GM12878 (cell line): ENCODE results near the gene OSGIN1. TPM values are rescaled to one million over a fixed set of nuclear protein-coding genes. Genes with fewer than 3 reads are reported as not detected.

Experiments used
- ATAC-seq: fragments of 200-7000 bp; cut with Tn5 transposase; 3 replicates; pipeline ENCODE4 v1.9.1; 2020; ENCODE audit warnings: mild to moderate bottlenecking, moderate library complexity
- BruUV-seq: library from RNA; stranded (reverse); fragments of 400-500 nt; replicated peaks from 2 replicates; lab custom pipeline; 2021; lab: Mats Ljungman, UMichigan
- CTCF ChIA-PET: fragments of 300-600 bp; sonication (Branson Sonifier 250); formaldehyde crosslinking; extraction: SDS; loops from one replicate; lab custom pipeline; 2021; ENCODE audit warnings: inconsistent platforms; lab: Yijun Ruan, JAX
- POLR2A ChIA-PET: fragments of 350-600 bp; formaldehyde crosslinking; extraction: SDS; loops from one replicate; lab custom pipeline; 2021; ENCODE audit warnings: inconsistent platforms; lab: Charles Lee
- RAD21 ChIA-PET: fragments of 300-600 bp; sonication (Branson Sonifier 250); formaldehyde crosslinking; loops from one replicate; lab custom pipeline; 2023; ENCODE audit warnings: antibody characterized with exemption; ENCODE audit not compliant: unreplicated experiment; lab: Charles Lee
- SMC1A ChIA-PET: fragments of 300-600 bp; sonication (Branson Sonifier 250); formaldehyde crosslinking; loops from one replicate; lab custom pipeline; 2023; ENCODE audit not compliant: unreplicated experiment, uncharacterized antibody; lab: Charles Lee
- DNase-seq: peaks from one replicate; pipeline ENCODE4 v3.0.0-alpha.2; 2011; ENCODE audit warnings: low read depth, low spot score
- FAIRE-seq: peaks from 3 replicates; lab custom pipeline; 2011; peaks lifted over from hg19 to GRCh38; lab: Jason Lieb, UNC
- H2AFZ ChIP-seq: 2 replicates; pipeline ENCODE4 v1.6.0; 2011; ENCODE audit warnings: low read depth, low read length, control low read depth; ENCODE audit not compliant: control insufficient read depth
- H3K27ac ChIP-seq: 2 replicates; pipeline ENCODE4 v1.5.1; 2011; ENCODE audit warnings: control low read depth; ENCODE audit not compliant: control insufficient read depth, insufficient read depth
- H3K27me3 ChIP-seq, 2 experiments: replicated peaks in 1 of 2; 2 replicates each; pipeline versions ENCODE4 v1.6.0 to v1.6.1; 2011; ENCODE audit warnings: low read length in 1 of 2; ENCODE audit not compliant: control insufficient read depth in 2 of 2, insufficient read depth in 2 of 2
- H3K36me3 ChIP-seq, 2 experiments: 2 replicates each; pipeline ENCODE4 v1.5.1; 2011; ENCODE audit warnings: low read length in 1 of 2; ENCODE audit not compliant: control insufficient read depth in 2 of 2, insufficient read depth in 2 of 2
- H3K4me1 ChIP-seq: 2 replicates; pipeline ENCODE4 v1.6.1; 2011; ENCODE audit warnings: mild to moderate bottlenecking, low read length, moderate library complexity, mixed read lengths; ENCODE audit not compliant: control insufficient read depth, insufficient read depth
- H3K4me2 ChIP-seq: 2 replicates; pipeline ENCODE4 v1.6.0; 2011; ENCODE audit warnings: control low read depth; ENCODE audit not compliant: control insufficient read depth, insufficient read depth
- H3K4me3 ChIP-seq: fragments of 200-600 bp; sonication (generic); 2 replicates; pipeline ENCODE4 v1.5.1; 2016
- H3K79me2 ChIP-seq: 2 replicates; pipeline ENCODE4 v1.6.0; 2011; ENCODE audit warnings: low read length; ENCODE audit not compliant: control insufficient read depth, insufficient read depth
- H3K9ac ChIP-seq: 2 replicates; pipeline ENCODE4 v1.8.0; 2011; ENCODE audit warnings: low read length, control low read depth, mixed read lengths; ENCODE audit not compliant: control insufficient read depth, insufficient read depth
- H3K9me3 ChIP-seq: replicated peaks from 3 replicates; pipeline ENCODE4 v1.5.1; 2011; ENCODE audit warnings: mild to moderate bottlenecking, low read length; ENCODE audit not compliant: control insufficient read depth, insufficient read depth
- H4K20me1 ChIP-seq: 2 replicates; pipeline ENCODE4 v1.6.0; 2011; ENCODE audit not compliant: control insufficient read depth, insufficient read depth
- CBX3 ChIP-seq: fragments of 200-600 bp; sonication (generic); IDR thresholded peaks from 2 replicates; pipeline ENCODE4 v1.6.1; 2016; ENCODE audit warnings: low read depth, borderline replicate concordance
- NBN ChIP-seq: fragments of 450-650 bp; IDR thresholded peaks from 2 replicates; pipeline ENCODE4 v1.6.1; 2016
- NFIC ChIP-seq: IDR thresholded peaks from 2 replicates; pipeline ENCODE4 v1.6.1; 2012; ENCODE audit warnings: low read depth, mild to moderate bottlenecking, inconsistent platforms, low read length, moderate library complexity
- NFXL1 ChIP-seq: fragments of 450-650 bp; IDR thresholded peaks from 2 replicates; pipeline ENCODE4 v1.6.1; 2017; ENCODE audit warnings: antibody characterized with exemption, mild to moderate bottlenecking, borderline replicate concordance
- POLR2AphosphoS2 ChIP-seq: IDR thresholded peaks from 2 replicates; pipeline ENCODE4 v1.6.1; 2011; ENCODE audit warnings: low read depth, mild to moderate bottlenecking, low read length, improper control_type of control experiment, moderate library complexity
- RELA ChIP-seq: fragments of 450-650 bp; IDR thresholded peaks from 2 replicates; pipeline ENCODE4 v1.8.0; 2014; ENCODE audit warnings: borderline replicate concordance; ENCODE audit not compliant: partially characterized antibody
- RUNX3 ChIP-seq: IDR thresholded peaks from 2 replicates; pipeline ENCODE4 v1.6.1; 2012; ENCODE audit warnings: low read length, inconsistent platforms
- WGBS: methylation state at CpG from one replicate; pipeline ENCODE4 v1.1.6; 2016; ENCODE audit warnings: low lambda C conversion rate; ENCODE audit not compliant: insufficient replicate concordance, insufficient coverage; ENCODE audit errors: missing lambda C conversion rate; 5-methylcytosine and 5-hydroxymethylcytosine counted together
- in situ Hi-C: fragments of 300-500 bp; cut with MboI; formaldehyde crosslinking; loops from 9 replicates; pipeline ENCODE4 v1.14.3; 2018; ENCODE audit warnings: mixed read lengths
- intact Hi-C: fragments of 100-400 bp; cut with micrococcal nuclease; formaldehyde crosslinking; loops from one replicate; pipeline ENCODE4 v1.14.2; 2022; ENCODE audit not compliant: unreplicated experiment
- polyA plus RNA-seq, 11 experiments: library from polyadenylated mRNA; depleted of rRNA in 4 of 11; unstranded in 6 of 11; stranded (reverse) in 5 of 11; fragments of >200 nt; fragmentation: Nextera tagmentation in 4 of 11; fragmentation: Illumina TruSeq in 1 of 11; extraction: Ambion mirVana in 4 of 11; extraction: Trizol in 1 of 11; gene quantifications; 1 replicate in 1 of 11; 2 replicates in 10 of 11; pipeline versions ENCODE4 v1.2.1 to v1.2.3, GENCODE V29; 2011 to 2016; ENCODE audit warnings: inconsistent platforms in 2 of 11, missing spikeins in 2 of 11, low read depth in 1 of 11
- total RNA-seq, 4 experiments: library from RNA; depleted of rRNA in 3 of 4; stranded (reverse); fragments of >200 nt in 3 of 4; fragmentation: Illumina TruSeq in 1 of 4; extraction: Trizol in 1 of 4; gene quantifications; 2 replicates each; pipeline versions ENCODE4 v1.2.1 to v1.2.3, GENCODE V29; 2013 to 2021
- TF ChIP-seq, protein P1 (sequence below): IDR thresholded peaks from 2 replicates; pipeline ENCODE4 v1.6.1; 2012; ENCODE audit warnings: improper control_type of control experiment, low read depth, low read length; ENCODE audit not compliant: insufficient replicate concordance
- TF ChIP-seq, protein P2 (sequence below): fragments of 450-650 bp; IDR thresholded peaks from 2 replicates; pipeline ENCODE4 v1.6.1; 2017; ENCODE audit warnings: mild to moderate bottlenecking

Gene OSGIN1
- total and polyA plus RNA-seq, 10 of the 15 experiments (the other 5 are each of a cell fraction or from before 2014, with no cell fraction given): 0.06 to 0.18 (median 0.13) TPM; not detected in 5

DNA sequence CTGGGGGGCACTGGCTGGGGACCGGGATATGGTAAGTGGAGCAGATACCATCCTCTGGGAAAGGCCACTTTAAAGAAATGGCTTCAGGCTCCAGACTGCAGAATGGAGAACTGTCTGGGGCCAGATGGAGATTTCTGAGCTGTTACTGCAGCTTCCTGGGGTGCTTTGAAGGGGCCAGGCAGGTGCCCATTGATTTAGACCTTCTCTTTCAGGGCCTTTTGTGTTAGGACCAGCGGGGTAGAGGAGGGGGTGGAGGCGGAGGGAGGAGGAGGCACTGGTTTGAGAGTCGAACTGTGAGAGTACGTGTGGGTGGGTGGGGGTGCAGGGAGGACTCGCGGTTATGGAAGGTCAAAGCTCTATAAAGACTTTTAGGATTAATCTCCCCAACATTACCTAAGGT is 26.4 kb downstream of the OSGIN1 start (continued):
- no peak for TF ChIP-seq CBX3
- no peak for TF ChIP-seq RUNX3
- no peak for TF ChIP-seq RELA
- TF ChIP-seq POLR2AphosphoS2: no peak

DNA sequence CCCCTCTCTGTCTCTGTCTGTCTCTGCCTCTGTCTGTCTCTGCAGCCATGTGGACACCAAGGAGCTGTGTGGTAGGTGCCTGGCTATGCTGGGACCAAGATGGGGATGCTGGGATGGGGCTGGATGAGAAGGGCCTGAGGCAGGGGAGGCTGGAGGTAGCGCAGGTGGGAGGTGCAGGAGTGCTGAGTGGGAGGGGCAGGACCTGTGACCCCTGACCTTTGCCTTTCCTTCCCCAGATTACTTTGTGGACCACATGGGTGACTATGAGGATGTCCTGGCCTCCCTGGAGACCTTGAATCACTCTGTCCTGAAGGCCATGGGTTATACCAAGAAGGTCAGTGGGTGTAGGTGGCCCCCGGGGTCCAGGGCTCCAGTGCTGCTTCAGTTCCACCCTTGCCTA is 27.8 kb downstream of the OSGIN1 start:
- Histone ChIP-seq H4K20me1 (no peaks in the 10 kb centered on the region), H3K27me3 (no peaks in the 10 kb centered on the region), H3K27ac (no peak overlapping the region), H3K79me2 (no peaks in the 10 kb centered on the region), H3K4me1 (no peaks in the 10 kb centered on the region), H3K9ac (no peak overlapping the region), H3K9me3 (no peaks in the 10 kb centered on the region; the same call in 2 of the 3 replicates), H2AFZ (no peak overlapping the region), H3K4me2 (no peak overlapping the region), H3K4me3 (no peak overlapping the region), H3K36me3 (no peaks in the 10 kb centered on the region)
- DNase-seq (no peak), FAIRE-seq (no peak), ATAC-seq (no peak)
- in situ Hi-C loops (no loop called here), intact Hi-C loops (no loop called here)
- POLR2A ChIA-PET: no interaction called here
- no TSS peak for BruUV-seq
- SMC1A ChIA-PET: no interaction called here
- TF ChIP-seq NFXL1: no peak
- RAD21 ChIA-PET: no interaction called here
- 45% methylated on average over 2 of the region's 2 CpGs for WGBS
- CTCF ChIA-PET: no interaction called here

DNA sequence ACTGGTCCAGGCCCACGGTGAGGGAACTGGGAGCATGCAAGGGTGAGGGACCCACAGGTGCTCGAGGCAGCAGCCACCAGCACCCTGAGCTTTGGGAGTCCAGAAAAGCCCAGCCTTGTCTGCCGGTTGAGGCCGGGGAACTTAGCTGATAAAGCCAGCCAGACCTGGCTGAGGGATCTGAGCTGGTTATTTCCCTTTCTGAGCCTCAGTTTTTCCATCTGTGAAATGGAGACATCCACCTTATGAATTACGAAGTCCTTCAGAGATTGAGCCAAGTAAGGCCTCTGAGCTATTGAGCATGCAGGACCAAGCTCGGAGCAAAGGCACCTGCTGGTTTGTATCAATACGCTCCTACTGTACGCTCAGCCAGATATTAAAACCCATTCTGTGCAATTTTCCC is 28.8 kb downstream of the OSGIN1 start:
- no peak overlapping the region for H3K27ac ChIP-seq
- H3K4me2 ChIP-seq: no peak overlapping the region
- WGBS: 56% methylated on average over 8 of the region's 8 CpGs
- H3K27me3 ChIP-seq: 0 out of 4 replicates have a peak, but pooled peaks cover 0 to 2% of the 10 kb centered on the region in 2 experiments
- in situ Hi-C loops: no loop called here
- ATAC-seq (no peak), FAIRE-seq (no peak), DNase-seq (no peak)
- BruUV-seq: no TSS peak
- ChIA-PET SMC1A (no interaction called here), CTCF (interaction anchor here (1.6 kb wide), 1 partner anchor 13 kb away, joined by 3 read pairs; no protein-coding TSS in a partner anchor), RAD21 (no interaction called here), POLR2A (no interaction called here)
- H2AFZ ChIP-seq: no peak overlapping the region
- no peak overlapping the region for H3K4me3 ChIP-seq
- no peak overlapping the region for H3K9ac ChIP-seq
- H3K36me3 ChIP-seq: no peaks in the 10 kb centered on the region
- H4K20me1 ChIP-seq: no peaks in the 10 kb centered on the region
- no peaks in the 10 kb centered on the region for H3K4me1 ChIP-seq
- H3K79me2 ChIP-seq: no peaks in the 10 kb centered on the region
- H3K9me3 ChIP-seq: no peaks in the 10 kb centered on the region; the same call in 2 of the 3 replicates
- intact Hi-C loops: no loop called here
- TF ChIP-seq NFIC (no peak), NBN (no peak)
- TF ChIP-seq, protein P1, sequence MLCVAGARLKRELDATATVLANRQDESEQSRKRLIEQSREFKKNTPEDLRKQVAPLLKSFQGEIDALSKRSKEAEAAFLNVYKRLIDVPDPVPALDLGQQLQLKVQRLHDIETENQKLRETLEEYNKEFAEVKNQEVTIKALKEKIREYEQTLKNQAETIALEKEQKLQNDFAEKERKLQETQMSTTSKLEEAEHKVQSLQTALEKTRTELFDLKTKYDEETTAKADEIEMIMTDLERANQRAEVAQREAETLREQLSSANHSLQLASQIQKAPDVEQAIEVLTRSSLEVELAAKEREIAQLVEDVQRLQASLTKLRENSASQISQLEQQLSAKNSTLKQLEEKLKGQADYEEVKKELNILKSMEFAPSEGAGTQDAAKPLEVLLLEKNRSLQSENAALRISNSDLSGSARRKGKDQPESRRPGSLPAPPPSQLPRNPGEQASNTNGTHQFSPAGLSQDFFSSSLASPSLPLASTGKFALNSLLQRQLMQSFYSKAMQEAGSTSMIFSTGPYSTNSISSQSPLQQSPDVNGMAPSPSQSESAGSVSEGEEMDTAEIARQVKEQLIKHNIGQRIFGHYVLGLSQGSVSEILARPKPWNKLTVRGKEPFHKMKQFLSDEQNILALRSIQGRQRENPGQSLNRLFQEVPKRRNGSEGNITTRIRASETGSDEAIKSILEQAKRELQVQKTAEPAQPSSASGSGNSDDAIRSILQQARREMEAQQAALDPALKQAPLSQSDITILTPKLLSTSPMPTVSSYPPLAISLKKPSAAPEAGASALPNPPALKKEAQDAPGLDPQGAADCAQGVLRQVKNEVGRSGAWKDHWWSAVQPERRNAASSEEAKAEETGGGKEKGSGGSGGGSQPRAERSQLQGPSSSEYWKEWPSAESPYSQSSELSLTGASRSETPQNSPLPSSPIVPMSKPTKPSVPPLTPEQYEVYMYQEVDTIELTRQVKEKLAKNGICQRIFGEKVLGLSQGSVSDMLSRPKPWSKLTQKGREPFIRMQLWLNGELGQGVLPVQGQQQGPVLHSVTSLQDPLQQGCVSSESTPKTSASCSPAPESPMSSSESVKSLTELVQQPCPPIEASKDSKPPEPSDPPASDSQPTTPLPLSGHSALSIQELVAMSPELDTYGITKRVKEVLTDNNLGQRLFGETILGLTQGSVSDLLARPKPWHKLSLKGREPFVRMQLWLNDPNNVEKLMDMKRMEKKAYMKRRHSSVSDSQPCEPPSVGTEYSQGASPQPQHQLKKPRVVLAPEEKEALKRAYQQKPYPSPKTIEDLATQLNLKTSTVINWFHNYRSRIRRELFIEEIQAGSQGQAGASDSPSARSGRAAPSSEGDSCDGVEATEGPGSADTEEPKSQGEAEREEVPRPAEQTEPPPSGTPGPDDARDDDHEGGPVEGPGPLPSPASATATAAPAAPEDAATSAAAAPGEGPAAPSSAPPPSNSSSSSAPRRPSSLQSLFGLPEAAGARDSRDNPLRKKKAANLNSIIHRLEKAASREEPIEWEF: no peak
- TF ChIP-seq, protein P2, sequence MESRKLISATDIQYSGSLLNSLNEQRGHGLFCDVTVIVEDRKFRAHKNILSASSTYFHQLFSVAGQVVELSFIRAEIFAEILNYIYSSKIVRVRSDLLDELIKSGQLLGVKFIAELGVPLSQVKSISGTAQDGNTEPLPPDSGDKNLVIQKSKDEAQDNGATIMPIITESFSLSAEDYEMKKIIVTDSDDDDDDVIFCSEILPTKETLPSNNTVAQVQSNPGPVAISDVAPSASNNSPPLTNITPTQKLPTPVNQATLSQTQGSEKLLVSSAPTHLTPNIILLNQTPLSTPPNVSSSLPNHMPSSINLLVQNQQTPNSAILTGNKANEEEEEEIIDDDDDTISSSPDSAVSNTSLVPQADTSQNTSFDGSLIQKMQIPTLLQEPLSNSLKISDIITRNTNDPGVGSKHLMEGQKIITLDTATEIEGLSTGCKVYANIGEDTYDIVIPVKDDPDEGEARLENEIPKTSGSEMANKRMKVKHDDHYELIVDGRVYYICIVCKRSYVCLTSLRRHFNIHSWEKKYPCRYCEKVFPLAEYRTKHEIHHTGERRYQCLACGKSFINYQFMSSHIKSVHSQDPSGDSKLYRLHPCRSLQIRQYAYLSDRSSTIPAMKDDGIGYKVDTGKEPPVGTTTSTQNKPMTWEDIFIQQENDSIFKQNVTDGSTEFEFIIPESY: no peak
